Measurements from ENCODE around the gene EFNB3. TPM values are rescaled to one million over a fixed set of nuclear protein-coding genes. Genes with fewer than 3 reads are reported as not detected.

The EFNB3 gene
- polyA plus RNA-seq, 1 donor from 2014 or later = 36.4 TPM

GRCh38 chr17:7737601-7738000 is 32.6 kb downstream of the EFNB3 start:
- Histone ChIP-seq H3K36me3 (ENCODE audit: insufficient read depth, low read length) (no peaks in the 10 kb centered on the region), H2AFZ (ENCODE audit: low read depth, low read length) (no peak overlapping the region), H3K9me3 (ENCODE audit: low read length) (no peaks in the 10 kb centered on the region), H3K27me3 (ENCODE audit: insufficient read depth, low read depth, low read length) (no peaks in the 10 kb centered on the region), H3K4me2 (ENCODE audit: low read length) (no peak overlapping the region), H3K9ac (ENCODE audit: low read length) (no peak overlapping the region), H3K27ac (ENCODE audit: low read length) (no peak overlapping the region), H3K4me3 (ENCODE audit: low read length) (no peak overlapping the region), H3K79me2 (replicated peaks; ENCODE audit: insufficient read depth, low read length) (no peaks in the 10 kb centered on the region), H3F3A (ENCODE audit: insufficient read depth, low read length, poor library complexity, severe bottlenecking) (no peaks in the 10 kb centered on the region), H4K20me1 (ENCODE audit: insufficient read depth) (no peaks in the 10 kb centered on the region), H3K9me2 (ENCODE audit: insufficient read depth, low read length) (no peaks in the 10 kb centered on the region)
- TF ChIP-seq SMC3 (conservative IDR thresholded peaks at IDR 0.05; ENCODE audit: poor library complexity) (no peak), TAF1 (IDR thresholded peaks at IDR 0.05; ENCODE audit: low read depth) (no peak), MXI1 (conservative IDR thresholded peaks at IDR 0.05; ENCODE audit: poor library complexity, severe bottlenecking) (no peak)

GRCh38 chr17:7739746-7740145 is 34.7 kb downstream of the EFNB3 start:
- Histone ChIP-seq H3K27ac (ENCODE audit: low read length) (no peak overlapping the region), H3K4me2 (ENCODE audit: low read length) (no peak overlapping the region), H3K36me3 (ENCODE audit: insufficient read depth, low read length) (no peaks in the 10 kb centered on the region), H3K4me3 (ENCODE audit: low read length) (no peak overlapping the region), H3K9me2 (ENCODE audit: insufficient read depth, low read length) (no peaks in the 10 kb centered on the region), H3K9me3 (ENCODE audit: low read length) (no peaks in the 10 kb centered on the region), H3K27me3 (ENCODE audit: insufficient read depth, low read depth, low read length) (no peaks in the 10 kb centered on the region), H3K9ac (ENCODE audit: low read length) (no peak overlapping the region), H3K79me2 (replicated peaks; ENCODE audit: insufficient read depth, low read length) (no peaks in the 10 kb centered on the region), H3F3A (ENCODE audit: insufficient read depth, low read length, poor library complexity, severe bottlenecking) (no peaks in the 10 kb centered on the region), H2AFZ (ENCODE audit: low read depth, low read length) (no peak overlapping the region), H4K20me1 (ENCODE audit: insufficient read depth) (no peaks in the 10 kb centered on the region)
- TF ChIP-seq TAF1 (IDR thresholded peaks at IDR 0.05; ENCODE audit: low read depth) (no peak), MXI1 (conservative IDR thresholded peaks at IDR 0.05; ENCODE audit: poor library complexity, severe bottlenecking) (no peak), EP300 (conservative IDR thresholded peaks at IDR 0.05; ENCODE audit: poor library complexity, severe bottlenecking) (no peak), REST (IDR thresholded peaks at IDR 0.05; ENCODE audit: borderline replicate concordance) (no peak), RAD21 (conservative IDR thresholded peaks at IDR 0.05) (no peak), SMC3 (conservative IDR thresholded peaks at IDR 0.05; ENCODE audit: poor library complexity) (no peak), EZH2 (IDR thresholded peaks at IDR 0.05; ENCODE audit: borderline replicate concordance, insufficient read depth, low read length, poor library complexity, severe bottlenecking) (no peak), POLR2AphosphoS5 (IDR thresholded peaks at IDR 0.05) (no peak), CTCF (IDR thresholded peaks at IDR 0.05; ENCODE audit: poor library complexity, severe bottlenecking) (no peak)
